Cardiac fibroblast (primary cell): ENCODE results near the gene PTPRN2.

ENCODE experiments used
- DNase-seq, 2 donors: peaks; one replicate each; pipeline versions ENCODE4 v3.0.0 to v3.0.0-alpha.2; 2010; ENCODE audit warnings: low read depth in 2 of 2
- H3K4me3 ChIP-seq, 2 donors: replicated peaks in 1 of 2; 1 replicate in 1 of 2; 2 replicates in 1 of 2; pipeline ENCODE4 v1.5.1; 2011; ENCODE audit warnings: low read depth in 2 of 2, low read length in 2 of 2, mild to moderate bottlenecking in 2 of 2, moderate library complexity in 1 of 2
- CTCF ChIP-seq: IDR thresholded peaks from one replicate; pipeline ENCODE4 v1.5.1; 2011; ENCODE audit warnings: low read depth, mild to moderate bottlenecking, low read length, inconsistent platforms

Gene PTPRN2

GRCh38 chr7:158016180-158017097 lies 571.2 kb downstream of the PTPRN2 start:
- TF ChIP-seq CTCF = no peak
- no peak for DNase-seq
- H3K4me3 ChIP-seq = no peak overlapping the region

GRCh38 chr7:158015403-158016179 lies 572.0 kb downstream of the PTPRN2 start:
- H3K4me3 ChIP-seq = no peak overlapping the region
- no peak for TF ChIP-seq CTCF
- no peak for DNase-seq

GRCh38 chr7:158014976-158015375 lies 572.6 kb downstream of the PTPRN2 start:
- DNase-seq = no peak
- no peak overlapping the region for H3K4me3 ChIP-seq
- no peak for TF ChIP-seq CTCF

- H3K4me3 ChIP-seq = no peak overlapping the region
- TF ChIP-seq CTCF = no peak
Observed at GRCh38 chr7:158013085-158013668, 574.4 kb downstream of the PTPRN2 start.

GRCh38 chr7:158011941-158012340 lies 575.7 kb downstream of the PTPRN2 start:
- H3K4me3 ChIP-seq = no peak overlapping the region
- no peak for TF ChIP-seq CTCF
- DNase-seq = no peak

More at GRCh38 chr7:158013085-158013668, 574.4 kb downstream of the PTPRN2 start:
- no peak for DNase-seq

GRCh38 chr7:158010961-158011693 lies 576.5 kb downstream of the PTPRN2 start:
- H3K4me3 ChIP-seq = no peak overlapping the region
- no peak for TF ChIP-seq CTCF
- no peak for DNase-seq
